Body of pancreas (tissue), 4 donors: Measurements from ENCODE around the gene INAVA. TPM values are rescaled to one million over a fixed set of nuclear protein-coding genes. Genes with fewer than 3 reads are reported as not detected.

Source experiments
- ATAC-seq: fragments of 150-250 bp; one replicate; pipeline ENCODE4 v1.9.1; 2016
- DNase-seq, 4 donors: peaks; one replicate each; pipeline ENCODE4 v3.0.0-alpha.2; 2019
- H3K27ac ChIP-seq, 4 donors: fragments of 200-600 bp; sonication (generic); 1 replicate in 3 of 4; 2 replicates in 1 of 4; pipeline versions ENCODE4 v1.5.1 to v1.6.1; 2016 to 2019; ENCODE audit warnings: mild to moderate bottlenecking in 1 of 4, mixed read lengths in 1 of 4, moderate library complexity in 1 of 4
- H3K27me3 ChIP-seq, 2 donors: fragments of 200-600 bp; sonication (generic); one replicate each; pipeline ENCODE4 v1.6.0; 2016; ENCODE audit warnings: mild to moderate bottlenecking in 1 of 2
- H3K36me3 ChIP-seq, 2 donors: fragments of 200-600 bp; sonication (generic); replicated peaks in 1 of 2; 2 replicates each; pipeline ENCODE4 v1.5.1; 2016; ENCODE audit warnings: low read depth in 2 of 2; ENCODE audit not compliant: insufficient read depth in 1 of 2
- H3K4me1 ChIP-seq: fragments of 200-600 bp; sonication (generic); one replicate; pipeline ENCODE4 v1.6.0; 2016
- H3K4me3 ChIP-seq, 2 donors: fragments of 200-600 bp; sonication (generic); 1 replicate in 1 of 2; 2 replicates in 1 of 2; pipeline ENCODE4 v1.5.1; 2016 to 2019
- H3K9me3 ChIP-seq, 3 donors: fragments of 200-600 bp; sonication (generic); 1 replicate in 2 of 3; 2 replicates in 1 of 3; pipeline ENCODE4 v1.5.1; 2016
- POLR2A ChIP-seq, 3 donors: fragments of 450-650 bp; IDR thresholded peaks; one replicate each; pipeline ENCODE4 v1.6.1; 2016; ENCODE audit warnings: antibody characterized with exemption in 3 of 3, mild to moderate bottlenecking in 2 of 3
- WGBS, 2 donors: methylation state at CpG; one replicate each; pipeline ENCODE4 v1.1.5; 2017; 5-methylcytosine and 5-hydroxymethylcytosine counted together
- intact Hi-C: fragments of 100-400 bp; cut with DNase I; formaldehyde crosslinking; loops from one replicate; pipeline ENCODE4 v1.15.1; 2023
- total RNA-seq, 2 donors: library from RNA; depleted of rRNA; stranded (reverse); fragments of >200 nt; gene quantifications; one replicate each; pipeline ENCODE4 v1.1.0, GENCODE V29; 2016
- TF ChIP-seq, protein P1 (sequence below), 7 experiments: fragments of 450-650 bp in 4 of 7; fragments of 200-600 bp in 3 of 7; sonication (generic) in 3 of 7; IDR thresholded peaks; one replicate each; pipeline ENCODE4 v1.5.1; 2016 to 2019; ENCODE audit warnings: antibody characterized with exemption in 7 of 7

The INAVA gene
- total RNA-seq, 2 donors from 2014 or later: 22.1 to 30.7 TPM

DNA sequence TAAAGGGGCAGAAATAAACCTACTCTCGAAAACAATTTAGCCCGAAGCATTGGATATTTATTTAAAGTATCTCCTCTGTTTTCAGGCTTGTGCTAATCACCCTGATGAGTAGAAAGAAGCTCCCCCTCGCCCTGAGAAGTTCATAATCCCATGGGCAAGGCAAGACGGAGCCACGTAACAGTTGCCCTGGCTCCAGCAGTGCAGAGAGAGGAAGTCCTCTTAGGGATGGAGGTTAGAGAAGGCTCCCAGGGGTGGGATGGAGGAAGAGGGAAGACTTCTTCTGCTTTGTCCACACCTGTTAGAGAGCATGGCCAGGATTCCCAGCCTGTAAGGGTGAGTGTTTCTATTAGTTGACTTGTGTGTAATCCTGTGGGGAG lies 25.3 kb upstream of the INAVA start:
- no peaks in the 10 kb centered on the region for H3K9me3 ChIP-seq
- no peak overlapping the region for H3K4me3 ChIP-seq
- intact Hi-C loops: no loop called here
- no peaks in the 10 kb centered on the region for H3K36me3 ChIP-seq
- H3K4me1 ChIP-seq: peaks cover 12% of the 10 kb centered on the region
- 77 to 88% methylated on average over 5 of the region's 5 CpGs for WGBS, 2 donors
- ATAC-seq (no peak), DNase-seq (no peak)
- no peak overlapping the region for H3K27ac ChIP-seq
- TF ChIP-seq, protein P1, sequence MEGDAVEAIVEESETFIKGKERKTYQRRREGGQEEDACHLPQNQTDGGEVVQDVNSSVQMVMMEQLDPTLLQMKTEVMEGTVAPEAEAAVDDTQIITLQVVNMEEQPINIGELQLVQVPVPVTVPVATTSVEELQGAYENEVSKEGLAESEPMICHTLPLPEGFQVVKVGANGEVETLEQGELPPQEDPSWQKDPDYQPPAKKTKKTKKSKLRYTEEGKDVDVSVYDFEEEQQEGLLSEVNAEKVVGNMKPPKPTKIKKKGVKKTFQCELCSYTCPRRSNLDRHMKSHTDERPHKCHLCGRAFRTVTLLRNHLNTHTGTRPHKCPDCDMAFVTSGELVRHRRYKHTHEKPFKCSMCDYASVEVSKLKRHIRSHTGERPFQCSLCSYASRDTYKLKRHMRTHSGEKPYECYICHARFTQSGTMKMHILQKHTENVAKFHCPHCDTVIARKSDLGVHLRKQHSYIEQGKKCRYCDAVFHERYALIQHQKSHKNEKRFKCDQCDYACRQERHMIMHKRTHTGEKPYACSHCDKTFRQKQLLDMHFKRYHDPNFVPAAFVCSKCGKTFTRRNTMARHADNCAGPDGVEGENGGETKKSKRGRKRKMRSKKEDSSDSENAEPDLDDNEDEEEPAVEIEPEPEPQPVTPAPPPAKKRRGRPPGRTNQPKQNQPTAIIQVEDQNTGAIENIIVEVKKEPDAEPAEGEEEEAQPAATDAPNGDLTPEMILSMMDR (IDR thresholded peaks at IDR 0.05): no peak
- H3K27me3 ChIP-seq: peaks cover 0 to 13% of the 10 kb centered on the region in 2 donors

DNA sequence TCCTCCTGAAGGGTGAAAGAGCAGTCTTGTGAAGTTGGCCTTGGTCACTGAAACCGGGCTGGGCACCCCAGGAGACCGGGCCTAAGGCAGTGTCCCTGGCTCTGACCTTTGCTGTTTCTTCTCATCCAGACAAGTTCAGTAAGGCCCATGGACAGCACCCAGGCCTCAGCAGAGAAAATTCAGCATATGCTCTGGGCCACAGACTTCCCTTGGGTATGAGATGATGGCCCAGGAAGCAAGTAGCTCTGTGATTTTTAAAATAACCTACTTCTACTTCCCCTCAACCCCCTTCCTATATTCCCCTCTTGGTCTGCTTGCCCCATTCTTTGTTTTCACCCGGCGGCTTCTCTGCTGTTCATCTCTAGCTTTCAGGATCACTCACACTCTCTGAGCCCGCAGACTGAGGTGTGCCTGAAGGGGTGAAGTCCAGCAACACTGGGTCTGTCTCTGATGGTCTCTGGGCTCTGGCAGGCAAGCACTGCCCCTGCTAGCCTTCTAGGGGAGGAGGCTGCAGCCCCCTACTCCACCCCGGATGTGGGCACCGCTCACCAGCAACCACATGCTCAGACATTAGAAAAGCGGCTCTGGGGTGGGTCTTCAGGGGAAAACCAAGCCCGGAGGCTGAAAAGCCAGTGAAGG lies 24.8 kb upstream of the INAVA start:
- TF ChIP-seq, protein P1 (IDR thresholded peaks at IDR 0.05): no peak
- no peak for TF ChIP-seq POLR2A (IDR thresholded peaks at IDR 0.05)
- H3K4me3 ChIP-seq: no peak overlapping the region
- no peak for DNase-seq
- H3K4me1 ChIP-seq: peaks cover 12% of the 10 kb centered on the region
- ATAC-seq: no peak
- no peaks in the 10 kb centered on the region for H3K9me3 ChIP-seq
- no peaks in the 10 kb centered on the region for H3K36me3 ChIP-seq
- no peak overlapping the region for H3K27ac ChIP-seq
- 76 to 88% methylated on average over 9 of the region's 9 CpGs for WGBS, 2 donors
- H3K27me3 ChIP-seq: peaks cover 0 to 15% of the 10 kb centered on the region in 2 donors
- intact Hi-C loops: no loop called here

DNA sequence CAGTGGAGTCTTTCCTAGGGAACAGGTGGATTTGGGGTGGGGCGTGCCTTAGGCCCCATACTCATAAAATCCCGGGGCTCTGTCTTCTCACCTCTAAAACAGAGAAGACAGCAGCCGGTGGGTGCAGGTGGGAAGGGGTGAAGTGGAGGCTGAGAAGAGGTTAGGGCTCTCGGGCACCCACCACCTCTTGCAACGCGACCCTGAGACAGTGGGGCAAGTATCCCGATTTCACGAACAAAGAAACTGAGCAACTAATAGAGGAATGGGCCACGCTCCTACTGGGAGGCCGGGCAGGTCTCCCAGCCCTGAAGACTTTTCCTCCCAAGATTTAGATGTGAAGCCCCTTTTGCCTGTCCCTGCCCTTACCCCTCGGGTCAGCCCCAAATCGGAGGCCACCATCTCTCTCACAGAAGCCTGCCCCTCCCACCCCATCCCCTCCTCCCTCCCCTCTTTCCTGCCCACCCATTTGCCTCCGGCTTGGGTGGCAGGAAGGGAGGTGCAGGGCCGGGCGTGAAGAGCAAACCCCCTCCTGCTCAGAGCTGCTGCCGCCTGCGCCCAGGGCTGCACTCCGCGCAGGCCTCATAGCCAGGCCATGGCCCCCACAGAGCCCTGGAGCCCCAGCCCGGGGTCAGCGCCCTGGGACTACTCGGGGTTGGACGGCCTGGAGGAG lies 22.1 kb upstream of the INAVA start, which contains the start of gene GPR25:
TSS of gene GPR25 (plus strand) at position 536 of the 670 bp plus-strand sequence. CDS start at position 593, 57 bp downstream.
- DNase-seq (no peak), ATAC-seq (peak; percentile 18)
- intact Hi-C loops: no loop called here
- Histone ChIP-seq H3K4me1 (peaks cover 12% of the 10 kb centered on the region), H3K36me3 (no peaks in the 10 kb centered on the region), H3K27ac (no peak within 1 kb of the TSS), H3K4me3 (no peak within 1 kb of the TSS), H3K27me3 (peaks cover 0 to 15% of the 10 kb centered on the region in 2 donors), H3K9me3 (no peaks in the 10 kb centered on the region)
- WGBS, 2 donors: 74 to 89% methylated on average over 15 to 19 of the region's 23 CpGs
- TF ChIP-seq POLR2A (IDR thresholded peaks at IDR 0.05): no peak
- TF ChIP-seq, protein P1 (IDR thresholded peaks at IDR 0.05): no peak

DNA sequence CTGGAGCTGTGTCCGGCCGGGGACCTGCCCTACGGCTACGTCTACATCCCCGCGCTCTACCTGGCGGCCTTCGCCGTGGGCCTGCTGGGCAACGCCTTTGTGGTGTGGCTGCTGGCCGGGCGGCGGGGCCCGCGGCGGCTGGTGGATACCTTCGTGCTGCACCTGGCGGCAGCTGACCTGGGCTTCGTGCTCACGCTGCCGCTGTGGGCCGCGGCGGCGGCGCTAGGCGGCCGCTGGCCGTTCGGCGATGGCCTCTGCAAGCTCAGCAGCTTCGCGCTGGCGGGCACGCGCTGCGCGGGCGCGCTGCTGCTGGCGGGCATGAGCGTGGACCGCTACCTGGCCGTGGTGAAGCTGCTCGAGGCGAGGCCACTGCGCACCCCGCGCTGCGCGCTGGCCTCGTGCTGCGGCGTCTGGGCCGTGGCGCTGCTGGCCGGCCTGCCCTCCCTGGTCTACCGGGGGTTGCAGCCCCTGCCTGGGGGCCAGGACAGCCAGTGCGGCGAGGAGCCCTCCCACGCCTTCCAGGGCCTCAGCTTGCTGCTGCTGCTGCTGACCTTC lies 21.5 kb upstream of the INAVA start:
- no peaks in the 10 kb centered on the region for H3K36me3 ChIP-seq
- no peak overlapping the region for H3K27ac ChIP-seq
- no peak overlapping the region for H3K4me3 ChIP-seq
- H3K9me3 ChIP-seq: no peaks in the 10 kb centered on the region
- intact Hi-C loops: no loop called here
- H3K4me1 ChIP-seq: peaks cover 12% of the 10 kb centered on the region
- DNase-seq (peak in 1 of 4 donors; percentile 32), ATAC-seq (peak; percentile 56)
- 14% methylated on average over 48 of the region's 61 CpGs; no CpG with 5 or more reads in 1 of the 2 donors for WGBS, 2 donors
- TF ChIP-seq, protein P1 (IDR thresholded peaks at IDR 0.05): no peak
- H3K27me3 ChIP-seq: peaks cover 0 to 15% of the 10 kb centered on the region in 2 donors
